ENCODE data around the gene EXTL2. TPM values are rescaled to one million over a fixed set of nuclear protein-coding genes. Genes with fewer than 3 reads are reported as not detected.
A peak's percentile ranks its signal among the peaks of the same experiment; 100 is the strongest.

EXTL2 gene
- total and polyA plus RNA-seq, 7 donors = 1.4 to 20.3 (median 13.3) TPM

- TF ChIP-seq POLR2AphosphoS5 (IDR thresholded peaks at IDR 0.05) (no peak), EP300 (IDR thresholded peaks at IDR 0.05) (no peak), CTCF (IDR thresholded peaks at IDR 0.05) (no peak), POLR2A (IDR thresholded peaks at IDR 0.05) (no peak)
- Histone ChIP-seq H3K4me3 (no peak overlapping the region), H3K27ac (no peak overlapping the region), H3K36me3 (peaks cover 0 to 81% (median 25%) of the 10 kb centered on the region in 4 donors), H3K9me3 (no peaks in the 10 kb centered on the region), H3K27me3 (no peaks in the 10 kb centered on the region), H3K4me1 (no peaks in the 10 kb centered on the region)
- intact Hi-C loops (cut with DNase I) = no loop called here
- DNase-seq = no peak
- WGBS, 2 donors = 99 to 100% methylated on average over 2 of the region's 2 CpGs
Observed at GRCh38 chr1:100904528-100904927, 9.9 kb upstream of the EXTL2 start.

- Histone ChIP-seq H3K27me3 (no peaks in the 10 kb centered on the region), H3K27ac (no peak overlapping the region), H3K4me3 (no peak overlapping the region), H3K4me1 (no peaks in the 10 kb centered on the region), H3K9me3 (no peaks in the 10 kb centered on the region), H3K36me3 (peaks cover 0 to 81% (median 22%) of the 10 kb centered on the region in 4 donors)
- intact Hi-C loops (cut with DNase I) = no loop called here
- DNase-seq = no peak
- TF ChIP-seq POLR2AphosphoS5 (IDR thresholded peaks at IDR 0.05) (no peak), CTCF (IDR thresholded peaks at IDR 0.05) (no peak), EP300 (IDR thresholded peaks at IDR 0.05) (no peak), POLR2A (IDR thresholded peaks at IDR 0.05) (no peak)
- WGBS, 2 donors = 97 to 100% methylated on average over 1 of the region's 1 CpG
Observed at GRCh38 chr1:100903777-100904176, 9.1 kb upstream of the EXTL2 start.

GRCh38 chr1:100902365-100902764 is 7.7 kb upstream of the EXTL2 start:
- intact Hi-C loops (cut with DNase I) = no loop called here
- TF ChIP-seq EP300 (IDR thresholded peaks at IDR 0.05) = no peak
- no peak for TF ChIP-seq POLR2A (IDR thresholded peaks at IDR 0.05)
- no peak for TF ChIP-seq POLR2AphosphoS5 (IDR thresholded peaks at IDR 0.05)
- no peak for TF ChIP-seq CTCF (IDR thresholded peaks at IDR 0.05)
- Histone ChIP-seq H3K9me3 (no peaks in the 10 kb centered on the region), H3K27me3 (no peaks in the 10 kb centered on the region), H3K4me1 (peaks cover 0 to 11% (median 3%) of the 10 kb centered on the region in 4 donors), H3K36me3 (peaks cover 0 to 75% (median 17%) of the 10 kb centered on the region in 4 donors), H3K27ac (no peak overlapping the region), H3K4me3 (no peak overlapping the region)
- WGBS, 2 donors = 94 to 98% methylated on average over 1 of the region's 1 CpG
- DNase-seq = no peak

- peak overlapping the region; percentile 89 to 97 (median 93) for H3K27ac ChIP-seq
- intact Hi-C loops (cut with DNase I) = loop anchor here (5.0 to 10.0 kb wide), 4 partner anchors 131 to 859 kb away; partner anchors contain the start of genes CDC14A, DBT and DPH5
- peaks cover 0 to 33% (median 0%) of the 10 kb centered on the region in 4 donors for H3K36me3 ChIP-seq
- peak overlapping the region; percentile 60 to 85 (median 72) for H3K4me3 ChIP-seq
- WGBS, 2 donors = 0 to 1% methylated on average over 12 of the region's 12 CpGs
- DNase-seq = peak; percentile 48
- no peaks in the 10 kb centered on the region for H3K27me3 ChIP-seq
- H3K4me1 ChIP-seq = peaks cover 0 to 31% (median 18%) of the 10 kb centered on the region in 4 donors
- TF ChIP-seq EP300 (IDR thresholded peaks at IDR 0.05) (no peak), POLR2AphosphoS5 (IDR thresholded peaks at IDR 0.05) (no peak), CTCF (IDR thresholded peaks at IDR 0.05) (no peak), POLR2A (IDR thresholded peaks at IDR 0.05) (no peak)
- H3K9me3 ChIP-seq = no peaks in the 10 kb centered on the region
Observed at GRCh38 chr1:100896481-100896982, 1.9 kb upstream of the EXTL2 start.
